ENCODE data around the gene NKAIN2.

The NKAIN2 gene

DNA sequence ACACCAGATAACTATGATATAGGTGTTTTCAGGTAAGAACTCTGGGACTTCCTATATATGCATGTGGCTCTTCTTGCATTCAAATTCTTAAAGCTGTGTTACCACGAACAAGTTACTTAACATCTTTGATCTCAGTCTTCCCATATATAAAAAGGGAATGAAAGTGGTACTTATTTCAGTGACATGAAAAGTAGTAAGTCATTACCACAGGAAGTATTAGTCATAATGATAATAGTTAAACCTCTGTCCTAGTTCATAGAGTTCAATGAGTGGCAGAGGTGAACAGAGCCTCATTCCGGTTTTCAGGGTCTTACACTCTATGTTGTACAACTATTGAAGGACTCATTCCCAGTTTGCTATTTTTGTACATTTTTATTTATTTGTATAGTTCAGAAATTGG is 237.0 kb downstream of the NKAIN2 start:
- DNase-seq, result no peak

GRCh38 chr6:124052120-124052519 is 248.5 kb downstream of the NKAIN2 start:
- DNase-seq, result no peak

- no peak for DNase-seq
Measured at GRCh38 chr6:124053315-124053714, 249.7 kb downstream of the NKAIN2 start.

GRCh38 chr6:124054034-124054433 is 250.4 kb downstream of the NKAIN2 start:
- no peak for DNase-seq

DNA sequence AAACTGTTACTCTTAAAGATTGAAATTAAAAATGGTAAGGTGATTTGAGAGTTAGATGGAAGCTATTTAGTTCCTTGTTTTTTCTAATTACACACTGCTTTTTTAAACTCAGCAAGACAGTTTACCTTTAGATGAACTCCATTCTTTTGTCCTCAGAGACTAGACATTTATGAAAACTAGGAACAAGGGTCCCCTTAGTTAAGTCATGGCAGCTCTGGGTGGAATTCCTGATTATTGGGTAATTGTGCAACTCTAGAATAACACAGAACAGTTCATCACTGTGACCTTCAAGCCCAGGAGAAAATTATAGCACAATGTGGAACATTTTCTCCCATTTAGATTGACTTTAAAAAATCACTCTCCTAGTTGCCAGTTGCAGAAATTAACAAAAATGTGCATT is 251.7 kb downstream of the NKAIN2 start:
- no peak for DNase-seq

DNA sequence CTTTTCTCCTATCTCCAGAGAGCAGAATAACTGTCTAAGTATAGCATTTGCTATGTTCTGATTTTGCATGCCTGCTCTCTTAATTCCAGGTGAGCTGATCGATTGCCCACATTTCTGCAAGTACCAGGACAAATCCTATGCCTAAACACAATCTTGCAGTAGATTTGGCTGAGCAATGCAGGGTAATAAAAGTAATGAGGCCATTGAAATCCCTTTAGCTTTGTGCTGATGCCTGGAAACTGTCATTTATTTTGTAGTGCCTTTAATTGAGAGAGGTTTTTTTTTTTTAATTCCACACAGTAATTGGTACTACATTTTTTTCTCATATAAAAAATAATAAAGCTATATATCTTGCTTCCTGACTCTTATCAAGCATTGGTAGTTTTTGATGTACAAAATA is 252.3 kb downstream of the NKAIN2 start:
- DNase-seq, result no peak

DNA sequence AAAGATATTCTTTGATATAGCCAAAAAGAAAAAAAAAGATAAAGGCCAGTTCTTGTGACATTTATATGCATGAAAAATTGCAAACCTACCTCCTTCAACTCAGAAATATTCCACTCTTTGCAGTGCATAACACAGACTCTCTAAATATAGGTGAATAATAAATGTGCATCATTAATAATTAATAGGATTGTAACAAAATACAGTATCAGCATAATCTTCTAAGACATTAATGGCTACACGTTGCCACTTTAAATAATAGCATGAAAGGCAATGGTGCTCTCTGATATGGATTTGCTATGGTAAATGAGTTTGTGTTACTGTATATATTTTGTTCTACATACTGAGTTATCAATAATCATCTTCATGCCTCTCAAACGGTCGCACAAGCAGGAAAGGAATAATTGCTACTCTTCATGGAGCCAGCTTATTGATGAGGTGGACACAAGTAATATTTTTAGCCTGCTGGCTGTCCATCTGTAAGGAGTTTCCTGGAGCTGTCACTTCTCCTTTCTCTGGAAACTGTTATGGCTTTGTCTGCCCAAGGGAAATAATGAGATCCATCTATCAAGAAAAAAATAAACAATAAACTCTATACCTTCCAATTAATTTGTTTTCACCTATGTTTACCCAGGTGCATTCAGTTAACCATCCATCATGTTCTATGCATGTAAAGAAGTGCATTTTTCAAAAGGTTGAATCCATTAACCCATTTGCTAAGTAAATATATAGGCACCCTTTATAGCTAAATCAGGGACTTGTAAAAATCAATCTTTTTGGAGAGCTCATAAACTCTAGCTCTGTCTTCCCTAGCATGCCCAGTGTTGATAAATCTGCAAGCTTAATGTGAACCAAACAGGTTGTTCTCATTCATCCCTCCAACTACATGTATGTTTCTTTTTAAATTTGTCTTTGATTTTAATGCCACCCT is 253.0 kb downstream of the NKAIN2 start:
- no peak for DNase-seq

DNA sequence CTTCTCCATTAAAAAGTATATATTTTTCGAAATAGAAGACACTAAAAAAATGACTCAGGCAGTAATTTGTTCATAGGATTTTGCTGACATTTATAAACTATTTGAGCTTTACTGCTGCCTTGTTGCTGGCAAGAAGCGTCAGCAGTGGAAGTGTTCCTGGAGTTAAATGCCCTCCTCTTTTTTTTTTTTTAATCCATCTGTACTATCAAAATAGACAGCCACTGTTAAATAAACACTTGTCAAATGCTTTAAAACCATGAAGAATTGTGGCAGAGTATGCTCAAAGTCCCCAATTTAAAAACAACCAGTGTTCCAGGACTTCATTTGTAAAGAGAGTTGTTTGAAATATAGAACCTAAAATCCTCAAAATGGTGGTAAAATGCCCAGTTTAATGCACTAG is 253.8 kb downstream of the NKAIN2 start:
- DNase-seq, result no peak

DNA sequence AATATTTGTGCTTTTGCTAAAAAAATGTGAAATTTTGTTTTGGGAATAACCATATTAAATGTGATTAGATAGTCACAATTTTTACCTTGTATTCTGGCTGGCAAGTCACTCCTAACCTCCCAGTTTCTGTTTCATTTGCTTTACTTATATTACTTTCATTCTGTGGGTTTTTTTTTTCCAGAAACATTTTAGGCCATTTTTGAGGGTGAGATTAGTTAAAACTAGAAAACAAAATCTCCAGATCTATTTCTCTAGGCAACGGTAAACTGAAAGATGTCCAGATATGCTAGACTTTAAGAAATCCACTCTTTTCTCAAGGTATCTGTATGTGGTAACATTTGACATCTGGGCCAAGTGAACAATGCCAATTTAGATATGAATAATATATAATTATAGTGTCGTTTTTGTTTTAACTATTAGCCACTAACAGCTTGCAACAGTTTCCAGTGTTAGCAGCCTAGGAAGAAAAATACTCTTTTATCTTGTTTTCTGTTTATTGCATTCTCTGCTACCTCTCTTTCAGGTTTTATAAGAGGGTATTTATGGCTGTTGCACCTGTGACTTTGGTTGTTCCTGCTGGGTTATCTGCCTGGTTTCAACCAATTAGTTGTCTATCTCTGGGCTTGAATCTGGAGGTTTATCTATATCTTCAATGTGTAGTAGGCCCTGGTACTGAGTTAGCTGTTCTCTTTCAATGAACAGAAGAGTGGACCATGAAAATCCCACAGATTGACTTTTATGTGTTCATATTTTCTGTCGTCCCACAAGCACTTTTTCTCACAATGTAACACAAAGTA is 260.9 kb downstream of the NKAIN2 start:
- DNase-seq, result no peak

DNA sequence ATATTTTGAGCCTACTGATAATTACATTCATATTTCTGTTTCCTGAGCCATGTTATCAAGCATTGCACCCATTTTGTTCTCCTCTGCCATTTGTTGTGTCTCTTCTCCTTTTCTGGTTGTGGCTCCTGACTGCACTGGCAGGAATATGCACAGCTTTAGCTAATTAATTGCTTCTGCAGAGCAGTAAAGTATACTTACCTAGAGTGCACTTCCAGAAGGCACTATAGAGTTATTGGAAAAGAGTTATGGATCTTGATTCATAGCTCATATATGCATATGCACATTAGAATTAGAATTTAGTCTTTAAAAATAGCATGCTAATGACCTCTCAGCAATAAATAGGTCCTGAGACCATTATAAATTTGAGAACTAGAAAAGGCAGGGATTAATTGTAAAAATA is 262.6 kb downstream of the NKAIN2 start:
- DNase-seq, result no peak

GRCh38 chr6:124066946-124067552 is 263.4 kb downstream of the NKAIN2 start:
- DNase-seq, result no peak

DNA sequence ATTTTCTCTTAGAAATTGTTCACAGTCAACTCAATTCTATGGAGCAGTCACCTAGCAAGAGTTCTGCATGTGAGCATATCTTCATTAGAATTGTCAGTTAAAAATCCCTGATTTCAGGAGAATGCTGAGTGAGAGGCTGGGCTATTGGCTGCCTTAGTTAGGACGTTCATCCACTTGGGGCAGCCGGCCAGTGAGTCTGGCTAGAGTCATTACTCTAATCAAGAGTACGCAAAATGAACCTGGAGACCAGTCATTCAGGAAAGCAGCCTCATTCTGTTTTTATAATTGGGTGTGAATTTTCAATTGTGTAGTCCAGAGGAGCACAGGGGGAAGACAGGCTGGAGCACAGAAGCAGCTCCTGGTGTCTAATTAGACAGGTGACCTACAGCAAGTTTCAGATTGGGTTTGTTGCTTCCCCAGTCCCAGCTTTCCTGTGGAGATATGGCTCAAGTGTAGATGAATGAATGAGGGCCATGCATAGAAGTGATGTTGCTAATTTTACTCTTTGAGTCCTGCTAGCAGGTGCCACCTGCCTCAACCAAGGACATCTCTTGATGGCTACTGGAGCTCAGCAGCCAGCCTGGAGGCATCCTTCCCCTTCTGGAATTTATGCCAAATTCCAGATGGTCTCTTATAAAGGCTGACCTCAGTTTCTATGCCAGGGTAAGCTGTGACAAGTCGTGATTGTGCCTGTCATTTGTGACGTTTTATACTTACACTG is 265.7 kb downstream of the NKAIN2 start:
- DNase-seq, result no peak

- DNase-seq, result no peak
Measured at GRCh38 chr6:124073021-124073420, 269.4 kb downstream of the NKAIN2 start.

DNA sequence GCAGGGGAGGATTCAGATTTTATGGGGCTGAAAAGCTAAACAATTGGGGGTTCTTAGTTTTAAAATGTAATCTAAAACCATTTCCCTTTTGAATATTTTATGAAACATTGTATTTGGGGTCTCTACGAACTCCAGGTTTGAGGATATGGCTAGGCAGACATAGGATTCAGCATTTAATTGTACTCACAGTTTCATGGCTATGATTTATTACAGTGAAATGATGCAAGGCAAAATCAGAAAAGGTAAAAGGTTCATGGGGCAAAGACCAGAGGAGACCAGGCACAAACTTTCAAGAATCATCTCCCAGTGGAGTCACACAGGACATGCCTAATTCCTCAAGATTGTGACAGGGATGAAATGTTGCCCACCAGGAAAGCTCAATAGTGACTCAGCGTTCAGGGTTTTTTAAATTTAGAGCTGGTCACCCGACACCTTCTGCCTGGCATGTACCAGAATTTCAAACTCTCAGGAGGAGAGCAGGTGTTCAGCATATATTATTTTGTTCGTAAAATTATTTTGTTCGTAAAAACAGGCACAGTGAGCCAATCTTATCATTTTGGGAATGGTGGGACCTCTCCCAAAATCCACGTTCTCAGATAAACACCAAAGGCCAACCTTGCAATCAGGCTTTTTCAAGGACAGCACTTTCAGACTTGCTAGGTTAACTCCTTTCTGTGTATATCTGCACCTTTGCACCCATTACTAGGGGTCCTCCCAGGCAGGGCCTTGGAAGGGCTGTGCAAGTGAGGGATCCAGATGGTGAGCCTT is 270.3 kb downstream of the NKAIN2 start:
- DNase-seq, result no peak

DNA sequence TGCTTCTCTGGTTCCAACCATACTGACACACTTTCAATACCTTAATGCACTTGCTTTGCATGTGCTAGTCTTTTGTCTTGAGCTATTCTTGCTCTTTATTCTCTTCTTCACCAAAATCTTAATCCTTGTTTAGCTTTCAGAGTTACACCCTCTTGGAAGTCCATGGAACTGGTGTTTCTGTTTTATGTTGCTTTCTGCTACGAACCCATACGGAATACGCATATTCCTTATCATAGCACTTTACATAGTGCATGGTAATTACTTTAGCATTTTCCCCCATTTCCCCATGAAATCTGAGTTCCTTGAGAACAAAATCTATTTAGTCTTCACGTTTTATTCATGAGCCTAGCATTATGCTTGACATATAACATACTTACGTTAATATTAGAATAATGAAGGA is 270.9 kb downstream of the NKAIN2 start:
- no peak for DNase-seq

DNA sequence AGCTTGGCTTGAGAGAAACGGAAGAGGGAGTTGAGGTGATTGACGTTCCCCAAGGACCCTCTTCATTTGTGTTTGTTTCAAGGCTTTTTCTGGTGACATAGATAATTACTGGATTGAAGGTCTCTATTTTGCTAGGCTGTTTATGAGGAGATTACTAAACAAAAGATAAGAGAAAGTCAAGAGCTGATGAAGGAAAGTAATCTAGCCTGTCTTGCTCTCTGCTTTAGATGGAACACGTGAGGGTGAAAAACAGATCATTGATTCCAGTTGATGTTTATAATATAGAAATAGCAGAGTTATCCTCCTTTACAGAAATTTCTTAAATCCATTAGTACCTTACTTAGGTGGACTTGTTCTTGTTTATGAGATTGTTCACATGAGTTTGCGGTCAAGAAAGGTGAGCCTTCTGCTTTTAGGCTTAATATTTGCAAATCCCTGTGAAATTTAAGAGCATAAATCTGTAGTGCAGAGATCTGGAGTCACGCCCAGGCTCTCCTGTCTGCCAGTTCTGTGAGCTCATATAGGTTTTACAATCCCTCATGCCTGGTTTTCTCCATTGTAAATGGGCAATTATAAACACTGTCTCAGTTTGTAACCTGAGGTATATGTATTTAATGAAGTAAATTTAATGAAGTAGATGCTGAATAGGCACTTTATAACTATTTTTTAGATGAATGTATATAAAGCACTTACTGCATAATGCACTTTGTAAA is 272.8 kb downstream of the NKAIN2 start:
- no peak for DNase-seq

DNA sequence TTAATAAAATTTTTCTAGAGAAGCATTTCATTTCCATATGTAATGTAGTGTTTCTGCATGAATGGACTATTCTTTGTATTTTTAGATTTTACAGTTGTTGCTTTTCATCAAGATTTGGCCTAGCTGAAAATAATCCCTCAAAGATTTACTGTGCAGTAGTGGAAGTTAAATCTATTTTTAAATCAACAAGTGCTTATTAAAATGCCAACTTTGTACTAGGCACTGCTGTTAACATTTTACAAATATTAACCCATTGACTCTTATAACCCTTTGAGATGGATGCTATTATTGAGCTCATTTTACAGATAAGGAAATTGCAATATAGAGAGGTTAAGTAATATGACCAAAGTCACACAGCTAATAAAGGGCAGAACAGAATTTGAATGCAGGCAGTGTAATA is 274.5 kb downstream of the NKAIN2 start:
- DNase-seq, result no peak

DNA sequence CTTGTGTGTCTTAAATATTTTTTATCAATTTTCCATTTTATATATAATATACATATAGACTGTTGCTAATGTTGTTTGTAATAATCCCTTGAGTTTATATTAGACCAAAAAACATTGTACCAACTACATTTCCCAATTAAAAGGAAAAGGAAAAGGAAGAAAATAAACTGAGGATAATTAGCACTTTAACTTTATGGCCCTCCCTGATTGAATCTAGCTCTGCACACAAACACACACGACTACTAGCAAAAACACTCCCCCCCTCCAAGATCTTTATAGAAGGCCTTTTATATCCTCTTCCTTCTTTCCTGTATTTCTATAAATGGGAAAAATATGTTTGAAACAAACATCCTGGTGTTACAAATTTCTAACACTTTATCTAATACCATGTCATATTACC is 276.8 kb downstream of the NKAIN2 start:
- DNase-seq, result no peak

- DNase-seq, result no peak
Measured at GRCh38 chr6:124090491-124090890, 286.8 kb downstream of the NKAIN2 start.

- DNase-seq, result no peak
Measured at GRCh38 chr6:124099520-124099919, 295.9 kb downstream of the NKAIN2 start.

GRCh38 chr6:124110514-124110913 is 306.8 kb downstream of the NKAIN2 start:
- no peak for DNase-seq

DNA sequence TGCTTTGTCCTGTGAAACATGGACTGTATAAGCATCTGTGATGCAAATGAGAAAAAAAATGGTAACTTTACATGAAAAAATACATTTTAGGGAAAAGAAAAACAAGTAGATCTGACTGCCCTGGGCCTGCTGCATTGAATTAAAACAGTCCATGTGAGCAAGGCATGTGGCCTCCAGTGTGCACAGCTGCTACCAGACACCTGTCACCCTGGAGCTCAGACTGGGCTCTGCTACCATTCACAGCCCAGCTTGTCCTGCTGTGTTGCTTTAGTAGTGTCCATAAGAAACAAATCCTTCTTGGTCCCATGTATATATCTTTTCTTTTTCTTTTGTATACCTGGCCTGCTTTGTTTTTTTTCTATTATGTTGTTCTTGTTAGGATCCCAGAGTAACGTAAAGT is 315.9 kb downstream of the NKAIN2 start:
- no peak for DNase-seq

All from stimulated activated CD4-positive, alpha-beta T cell treated with anti-CD3 and anti-CD28 coated beads, Interleukin-4, amount 100 ng/mL, for 1 hour (primary cell).